ENCODE measurements around the gene DLGAP4.

The DLGAP4 gene

DNA sequence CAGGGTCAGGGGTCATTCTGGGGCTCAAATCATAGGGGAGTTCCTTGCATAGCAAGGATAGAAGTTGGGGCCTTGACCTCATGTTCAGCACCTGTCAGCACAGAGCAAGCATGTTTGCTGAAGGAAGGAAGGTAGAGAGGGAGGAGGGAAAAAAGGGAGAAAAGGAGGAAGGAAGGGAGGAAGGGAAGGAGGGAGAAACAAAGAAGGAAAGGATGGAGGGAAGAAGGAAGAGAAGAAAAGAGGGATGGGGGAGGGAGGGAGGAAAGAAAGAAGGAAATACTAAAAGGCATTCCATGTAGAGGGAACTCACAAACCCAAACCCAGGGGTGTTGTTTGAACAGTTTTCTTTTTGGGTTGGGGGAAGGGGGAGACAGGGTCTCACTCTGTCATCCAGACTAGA lies 80.1 kb downstream of the DLGAP4 start:
- no peak for DNase-seq

DNA sequence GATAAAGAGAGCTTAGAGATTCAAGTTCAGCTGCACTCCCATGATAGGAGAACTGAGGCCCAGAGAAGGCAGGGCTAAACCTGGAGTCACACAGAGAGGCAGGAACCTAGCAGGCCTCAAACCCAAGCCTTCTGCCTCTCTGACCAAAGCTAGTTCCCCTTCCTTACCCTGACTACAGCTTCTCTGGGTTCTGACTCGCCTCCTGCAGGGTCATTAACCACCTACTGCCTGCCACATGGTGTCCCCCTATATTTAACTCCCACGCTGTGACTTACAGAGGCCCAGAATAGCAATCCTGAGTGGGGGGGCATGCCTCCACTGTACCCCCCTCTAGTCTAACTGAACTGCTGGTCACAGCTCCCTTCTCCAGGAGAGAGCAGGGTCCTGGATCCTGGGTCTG lies 84.1 kb downstream of the DLGAP4 start:
- no peak for DNase-seq

DNA sequence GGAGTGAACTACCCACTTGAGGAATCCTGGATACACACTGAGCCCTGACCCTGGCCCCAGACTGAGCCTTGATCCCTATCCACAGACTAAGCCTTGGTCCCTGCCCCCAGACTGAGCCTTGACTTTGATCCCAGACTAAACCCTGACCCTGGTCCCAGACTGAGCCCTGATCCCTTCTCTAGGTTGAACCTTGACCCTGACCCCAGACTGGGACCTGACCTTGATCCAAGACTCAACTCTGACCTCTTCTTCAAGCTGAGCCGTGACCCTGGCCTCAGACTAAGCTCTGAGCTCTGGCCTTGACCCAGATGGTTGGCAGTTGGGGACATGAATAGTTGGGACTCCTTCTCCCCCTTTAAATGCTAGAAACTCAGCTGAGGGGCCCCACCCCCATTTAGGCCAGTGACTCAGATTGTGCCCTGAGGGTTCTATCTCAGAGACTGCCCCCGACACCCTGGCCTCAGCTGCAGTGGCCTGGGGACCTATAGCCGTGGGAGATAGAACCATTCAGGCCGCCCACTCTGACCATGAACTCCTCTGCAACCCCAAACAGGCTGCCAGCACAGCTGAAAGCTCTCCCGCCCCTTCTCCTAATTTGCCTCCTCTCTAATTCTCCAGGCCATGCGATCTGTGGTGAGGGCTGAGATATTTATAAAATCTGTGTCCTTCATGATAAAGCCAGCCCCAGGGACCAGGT lies 84.7 kb downstream of the DLGAP4 start:
- no peak for DNase-seq

DNA sequence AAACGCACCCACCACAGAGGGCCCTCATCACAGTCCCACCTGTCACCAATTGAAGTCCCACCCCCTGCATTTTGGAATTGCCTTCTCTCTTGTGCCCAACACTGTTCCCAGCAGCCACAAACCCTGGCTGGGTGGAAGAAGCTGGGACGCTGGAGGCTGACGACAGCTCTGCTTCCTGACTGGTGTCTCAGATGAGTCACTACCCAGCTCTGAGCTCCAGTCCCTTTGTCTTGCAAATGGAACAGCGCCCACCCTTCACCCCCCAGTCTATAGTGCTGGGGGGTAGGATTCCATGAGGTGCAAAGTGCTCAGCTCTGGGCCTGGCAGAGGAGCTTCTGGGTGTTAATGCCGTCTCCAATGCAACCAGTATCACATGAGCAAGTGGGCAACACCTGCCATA lies 85.3 kb downstream of the DLGAP4 start:
- DNase-seq, result no peak

DNA sequence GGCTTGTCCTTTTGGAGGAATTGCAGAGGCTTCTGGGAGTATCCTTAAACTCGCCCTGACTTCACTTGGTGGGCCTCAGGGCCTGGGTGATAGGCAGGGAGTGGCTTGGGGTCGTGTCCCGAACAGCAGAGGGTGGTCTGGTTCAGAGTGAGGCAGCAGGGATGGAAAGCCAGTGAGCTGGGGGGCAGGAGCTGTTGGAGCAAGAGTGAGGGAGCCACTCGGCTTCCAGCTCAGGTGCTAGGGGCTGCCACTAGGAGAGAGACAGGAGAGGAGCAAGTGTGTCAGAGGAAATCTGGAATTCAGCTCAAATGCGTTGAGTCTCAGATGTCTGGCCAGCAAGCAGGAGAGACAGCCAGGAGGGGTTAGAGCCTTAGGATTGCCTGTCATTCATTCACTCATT lies 85.8 kb downstream of the DLGAP4 start:
- DNase-seq, result no peak

DNA sequence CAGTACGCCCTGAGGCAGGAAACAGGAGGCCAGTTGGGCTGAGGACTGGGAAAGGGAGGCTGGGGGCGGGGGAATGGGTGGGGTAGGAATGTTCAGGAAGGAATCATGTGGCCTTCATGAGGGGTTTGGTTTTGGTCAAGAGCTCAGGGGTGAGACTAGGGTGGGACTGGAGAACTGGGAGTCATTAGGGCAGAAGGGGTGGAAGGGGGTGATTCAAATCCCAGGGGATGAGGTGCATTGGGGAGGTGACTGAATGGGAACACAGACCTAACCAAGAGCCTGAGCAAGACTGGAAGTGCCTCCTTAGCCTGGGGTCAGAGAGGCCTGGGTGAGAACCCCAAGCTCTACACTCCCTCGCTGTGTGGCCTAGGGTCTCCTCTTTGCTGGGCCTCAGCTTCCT lies 86.8 kb downstream of the DLGAP4 start:
- no peak for DNase-seq

DNA sequence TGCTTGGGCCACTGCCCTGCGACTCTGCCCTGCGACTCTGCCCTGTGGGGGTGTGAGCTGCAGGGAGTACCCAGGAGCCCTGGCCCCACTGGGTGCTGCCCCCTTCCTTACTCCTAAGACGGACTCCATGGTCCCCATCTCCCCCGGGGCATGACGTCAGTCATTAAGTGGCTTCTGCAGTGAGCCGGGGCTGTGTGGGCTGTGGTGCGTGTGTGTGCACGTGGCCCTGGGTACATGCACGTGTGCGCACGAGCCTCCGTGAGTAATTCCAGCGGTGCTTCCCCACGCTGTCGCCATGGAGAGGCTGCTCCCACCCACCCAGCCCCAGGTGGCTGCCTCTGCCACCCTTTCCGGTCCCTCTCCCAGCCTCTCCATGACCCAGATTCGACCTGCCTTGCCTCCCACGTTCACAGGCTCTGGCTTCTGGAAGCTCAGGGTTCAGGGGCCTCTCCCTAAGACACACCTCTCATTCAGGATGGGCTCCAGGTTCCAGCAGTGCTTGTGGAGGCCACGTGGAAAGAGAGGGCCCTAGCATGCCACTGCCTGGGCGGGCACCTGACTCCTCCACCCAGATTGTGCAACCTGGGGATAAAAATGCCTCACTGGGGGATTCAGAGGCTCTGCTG lies 88.3 kb downstream of the DLGAP4 start:
- DNase-seq, result no peak

DNA sequence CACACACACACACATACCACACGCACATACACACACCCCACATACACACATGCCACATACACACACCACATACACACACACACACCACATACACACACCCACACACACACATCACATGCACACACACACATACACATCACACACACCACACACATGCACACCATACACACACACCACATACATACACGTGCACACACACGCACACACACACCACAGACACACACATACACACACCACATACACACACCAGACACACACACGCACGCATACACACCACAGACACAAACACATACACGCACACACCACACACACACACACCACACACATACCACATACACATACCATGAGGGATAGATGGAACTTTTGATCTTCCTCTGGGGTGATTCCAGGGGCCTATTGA lies 90.2 kb downstream of the DLGAP4 start:
- no peak for DNase-seq

DNA sequence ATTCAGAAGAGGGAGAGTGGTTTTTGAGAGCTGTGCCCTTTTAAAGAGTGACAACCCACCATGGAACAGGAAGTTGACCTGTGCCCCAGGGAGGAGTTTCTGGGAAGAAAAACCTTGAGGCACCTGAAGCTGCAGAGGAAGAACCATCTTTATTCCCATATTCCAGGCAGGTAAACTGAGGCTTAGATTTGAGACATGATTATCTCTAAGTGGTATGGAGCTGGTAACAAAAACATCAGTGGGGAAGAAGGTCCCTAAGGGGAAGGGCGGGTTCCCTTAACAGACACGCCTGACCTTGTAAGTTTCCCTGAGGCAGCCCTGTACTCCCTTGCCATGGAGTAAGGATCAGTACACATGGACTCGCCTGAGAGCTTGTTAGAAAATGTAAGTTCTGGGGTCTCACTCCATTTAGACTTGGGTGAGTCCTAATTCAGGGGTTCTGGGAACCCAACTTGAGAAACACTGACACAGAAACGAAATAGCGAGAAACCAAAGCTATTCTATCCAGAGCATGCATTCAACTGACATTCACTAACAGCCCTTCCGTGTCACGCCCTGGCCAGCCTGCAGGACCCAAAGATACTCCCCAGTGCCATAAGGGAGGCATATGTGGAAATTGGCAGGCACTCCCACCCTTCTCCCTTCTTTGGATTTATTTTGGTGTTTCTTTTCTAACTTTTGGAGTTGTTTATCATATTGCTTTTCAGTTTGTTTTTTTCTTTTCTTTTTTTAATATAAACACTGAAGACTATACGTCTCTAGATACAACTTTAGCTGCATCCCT lies 90.9 kb downstream of the DLGAP4 start:
- DNase-seq, result no peak

DNA sequence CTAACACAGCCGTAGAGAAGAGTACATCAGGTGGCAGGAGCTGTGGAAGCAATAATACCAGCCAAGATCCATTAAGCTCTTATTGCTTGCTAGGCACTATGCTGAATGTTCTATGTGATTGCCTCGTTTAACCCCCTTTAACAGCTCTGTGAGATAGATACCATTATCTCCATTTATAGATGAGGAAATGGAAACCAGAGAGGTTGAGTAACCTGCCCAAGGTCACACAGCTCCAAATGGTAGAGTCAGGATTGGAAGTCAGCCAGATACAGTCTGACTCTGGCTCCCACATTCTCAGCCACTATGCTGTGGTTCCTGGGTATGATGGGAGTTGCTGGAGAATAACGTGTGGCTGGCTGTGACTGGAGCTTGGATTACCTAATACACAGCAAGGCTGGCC lies 92.4 kb downstream of the DLGAP4 start:
- DNase-seq, result no peak

DNA sequence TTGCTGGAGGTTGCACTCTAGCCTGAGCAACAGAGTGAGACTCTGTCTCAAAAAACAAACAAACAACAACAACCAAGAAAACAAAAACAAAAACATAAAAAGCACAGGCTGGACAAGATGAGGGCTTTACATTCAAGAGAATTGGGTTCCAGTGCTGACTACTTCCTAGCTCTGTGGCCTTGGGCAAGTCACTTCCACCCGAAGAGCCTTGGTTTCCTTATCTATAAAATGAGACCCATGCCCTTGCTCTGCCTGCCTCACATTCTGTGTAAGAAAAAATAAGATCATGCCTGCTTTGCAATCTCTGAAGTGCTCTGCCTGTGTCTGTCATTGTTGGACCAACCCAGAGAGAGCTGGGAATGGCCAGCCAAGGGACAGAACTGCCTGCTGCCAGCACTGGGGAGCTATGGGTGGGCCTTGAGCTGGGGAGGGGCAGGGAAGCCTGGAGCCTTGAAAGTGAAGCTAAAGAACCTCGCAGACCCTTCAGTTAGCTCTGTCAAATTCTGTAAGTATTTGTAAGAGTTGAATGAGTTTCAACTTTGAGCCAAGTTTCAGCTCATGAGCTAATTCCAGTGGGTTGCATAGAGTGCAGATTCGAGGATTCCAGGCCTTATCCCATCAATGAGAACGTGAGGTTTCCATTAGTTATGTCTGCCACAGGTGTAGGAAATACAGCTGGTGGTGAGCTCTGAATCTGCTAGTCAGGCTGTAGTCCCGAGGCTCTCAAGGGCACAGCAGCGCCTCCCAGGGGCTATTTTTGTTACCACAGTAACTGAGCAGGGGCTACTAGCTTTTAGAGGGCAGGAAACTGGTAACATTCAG lies 93.2 kb downstream of the DLGAP4 start:
- no peak for DNase-seq

DNA sequence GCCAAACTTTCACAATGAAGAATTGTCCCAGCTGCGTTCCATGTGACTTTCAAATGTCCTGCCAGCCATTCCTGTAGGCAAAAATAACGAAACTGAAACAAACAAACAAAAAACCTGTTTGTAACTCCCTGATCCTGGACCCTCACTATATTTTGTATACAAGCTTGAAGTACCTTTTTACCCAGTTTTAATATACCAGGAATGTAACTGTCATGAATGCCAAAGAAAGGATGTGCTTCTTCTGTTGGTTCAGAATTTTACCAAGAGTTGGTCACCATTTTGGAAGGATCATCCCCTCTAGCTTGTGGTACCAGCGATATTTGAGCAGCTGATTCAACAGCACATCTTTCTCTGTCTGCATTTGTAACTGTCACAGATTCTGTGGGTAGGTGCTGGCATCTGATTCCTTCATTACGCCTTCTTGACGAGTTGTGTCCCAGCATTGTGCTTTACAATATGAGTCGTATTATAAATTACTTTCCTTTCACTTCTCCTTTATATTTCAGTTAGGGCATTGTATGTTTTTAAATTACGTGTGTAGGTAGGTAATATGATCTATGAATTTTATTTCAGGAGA lies 93.9 kb downstream of the DLGAP4 start:
- no peak for DNase-seq

DNA sequence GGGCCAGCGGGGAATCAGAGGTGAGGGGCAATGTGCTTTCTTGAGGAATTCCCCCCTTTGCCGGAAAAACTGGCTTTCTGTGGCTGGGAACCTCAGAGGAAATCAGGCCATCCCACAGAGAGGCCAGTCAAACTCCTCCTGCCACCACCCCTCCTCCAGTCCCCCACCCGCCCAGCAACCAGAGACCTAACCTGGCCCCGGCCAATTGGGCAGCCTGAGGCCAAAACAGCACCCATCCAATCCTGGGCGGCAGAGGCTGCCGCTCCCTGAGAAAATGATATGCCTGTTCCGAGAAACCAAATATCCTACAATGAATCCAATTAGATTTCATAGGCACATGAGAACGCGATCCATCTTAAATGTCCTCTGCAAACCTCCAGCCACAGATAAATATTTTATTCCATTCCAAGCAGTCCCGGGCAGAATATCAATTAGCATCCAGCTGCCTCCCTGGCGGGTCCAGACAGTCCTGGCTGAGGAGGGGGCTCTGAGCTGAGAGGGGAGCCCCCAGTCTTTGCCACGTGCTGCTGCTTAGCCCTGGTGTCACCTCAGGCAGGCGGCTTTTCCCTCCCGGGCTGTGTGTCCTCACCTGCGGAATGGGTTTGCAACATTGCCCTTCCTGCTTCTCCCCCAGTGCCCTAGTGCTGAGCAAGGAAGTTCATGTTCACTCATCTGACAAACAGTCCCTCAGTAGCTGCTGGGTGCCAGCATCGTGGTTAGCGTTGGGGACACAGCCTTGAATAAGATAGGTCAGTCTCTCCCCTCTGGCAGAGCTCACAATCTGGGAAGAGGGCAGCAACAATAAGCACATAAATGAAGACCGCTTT lies 95.0 kb downstream of the DLGAP4 start:
- no peak for DNase-seq

DNA sequence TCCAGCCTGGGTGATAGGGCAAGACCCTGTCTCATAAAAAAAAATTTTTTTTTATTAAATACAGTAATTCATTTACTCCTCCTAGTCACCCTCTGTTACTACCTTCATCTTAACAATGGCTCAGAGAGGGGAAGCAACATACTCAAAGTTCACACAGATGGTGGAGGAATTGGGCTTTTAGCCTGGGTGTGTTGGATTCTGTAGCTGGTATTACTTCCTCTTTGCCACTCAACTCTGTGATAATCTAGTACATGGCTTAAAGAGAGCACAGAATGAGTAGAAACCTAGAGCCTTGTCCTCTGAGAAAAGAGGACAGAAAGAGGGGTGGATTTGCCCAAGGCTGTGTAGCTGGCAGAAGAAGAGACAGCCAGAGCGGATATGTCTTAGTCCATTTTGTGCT lies 96.6 kb downstream of the DLGAP4 start:
- no peak for DNase-seq

DNA sequence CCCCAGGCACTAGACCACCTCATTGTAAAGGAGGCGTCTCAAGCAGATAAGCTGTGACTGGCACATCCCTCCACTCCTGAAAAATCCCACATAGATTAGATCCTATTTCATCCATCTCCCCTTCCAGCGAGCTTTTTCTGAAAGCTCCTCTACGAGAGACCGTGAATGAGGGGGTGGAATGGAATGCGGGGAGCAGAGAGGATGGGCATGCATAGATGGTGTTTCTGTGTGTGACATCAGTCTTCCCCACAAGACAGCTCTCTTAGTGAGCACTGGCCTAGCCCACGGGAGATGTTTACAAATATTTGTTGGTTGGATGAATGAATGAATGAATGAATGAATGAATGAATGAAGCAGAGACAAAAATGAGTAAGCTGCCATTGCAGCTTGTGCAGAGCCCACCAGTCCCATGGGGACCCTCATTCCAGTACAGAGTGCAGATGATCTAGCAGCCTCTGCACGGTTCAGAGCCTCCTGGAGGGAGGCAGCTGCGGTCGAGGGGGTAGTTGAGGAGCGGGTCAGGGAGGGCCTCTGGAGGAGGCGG lies 98.4 kb downstream of the DLGAP4 start:
- DNase-seq, result no peak

DNA sequence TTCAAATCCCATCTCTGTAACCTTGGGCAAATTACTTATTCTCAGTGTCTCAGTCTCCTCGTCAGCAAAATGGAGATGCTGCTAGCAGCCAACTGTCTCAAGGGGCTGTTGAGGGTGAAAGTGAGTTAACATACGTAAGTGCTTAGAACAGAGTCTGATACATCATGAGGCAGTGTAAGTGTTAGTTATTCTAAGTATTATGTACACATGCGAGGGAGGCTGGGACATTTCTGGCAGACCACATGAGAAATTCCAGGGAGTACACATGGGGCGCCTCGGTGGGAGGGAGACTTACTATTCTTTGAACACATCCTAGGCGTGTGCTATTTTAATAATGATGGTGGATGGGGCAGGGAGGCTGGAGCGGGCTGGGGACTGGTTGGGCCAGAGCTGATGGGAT lies 99.1 kb downstream of the DLGAP4 start:
- no peak for DNase-seq

DNA sequence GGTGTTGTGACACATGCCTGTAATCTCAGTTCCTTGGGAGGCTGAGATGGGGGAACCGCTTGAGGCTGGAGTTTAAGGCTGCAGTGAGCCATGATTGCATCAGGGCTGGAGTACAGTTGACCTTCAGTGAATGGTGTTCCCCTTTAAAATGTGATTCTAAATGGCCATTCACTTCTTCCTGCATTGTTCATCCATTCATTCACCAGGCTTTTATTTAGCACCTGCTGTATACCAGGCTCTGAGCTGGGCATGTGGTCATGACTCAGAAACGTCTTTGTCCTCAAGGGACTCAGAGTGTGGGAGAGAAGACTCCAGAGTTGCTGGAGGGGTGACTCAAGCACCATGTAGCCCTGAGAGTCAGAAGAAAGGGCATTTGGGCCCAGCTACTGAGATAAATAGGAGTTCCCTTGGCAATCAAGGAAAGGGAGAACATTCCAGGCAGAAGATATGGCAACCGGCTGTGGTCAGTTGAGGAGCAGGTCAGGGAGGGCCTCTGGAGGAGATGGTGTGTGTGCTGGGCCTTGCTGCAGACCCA lies 101.1 kb downstream of the DLGAP4 start:
- DNase-seq, result no peak

DNA sequence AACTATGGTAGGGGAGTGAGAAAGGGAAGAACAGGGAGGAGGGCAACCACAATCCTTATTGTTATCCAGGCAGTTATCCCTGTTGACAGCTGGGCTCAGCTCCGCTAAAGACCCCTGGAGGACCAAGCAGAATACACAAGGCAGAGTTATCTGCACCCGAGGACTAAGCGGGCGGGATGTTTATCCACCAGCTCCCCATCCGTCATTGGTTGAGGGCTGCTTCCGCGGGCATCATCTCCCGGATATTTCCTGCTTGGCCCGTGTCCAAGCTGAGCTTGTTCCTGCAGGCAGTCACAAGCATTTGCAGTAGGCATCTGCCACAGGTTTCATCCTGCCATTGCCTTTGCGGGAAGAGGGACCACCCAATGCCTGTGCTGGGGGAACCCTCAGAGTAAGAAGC lies 102.1 kb downstream of the DLGAP4 start:
- DNase-seq, result no peak

DNA sequence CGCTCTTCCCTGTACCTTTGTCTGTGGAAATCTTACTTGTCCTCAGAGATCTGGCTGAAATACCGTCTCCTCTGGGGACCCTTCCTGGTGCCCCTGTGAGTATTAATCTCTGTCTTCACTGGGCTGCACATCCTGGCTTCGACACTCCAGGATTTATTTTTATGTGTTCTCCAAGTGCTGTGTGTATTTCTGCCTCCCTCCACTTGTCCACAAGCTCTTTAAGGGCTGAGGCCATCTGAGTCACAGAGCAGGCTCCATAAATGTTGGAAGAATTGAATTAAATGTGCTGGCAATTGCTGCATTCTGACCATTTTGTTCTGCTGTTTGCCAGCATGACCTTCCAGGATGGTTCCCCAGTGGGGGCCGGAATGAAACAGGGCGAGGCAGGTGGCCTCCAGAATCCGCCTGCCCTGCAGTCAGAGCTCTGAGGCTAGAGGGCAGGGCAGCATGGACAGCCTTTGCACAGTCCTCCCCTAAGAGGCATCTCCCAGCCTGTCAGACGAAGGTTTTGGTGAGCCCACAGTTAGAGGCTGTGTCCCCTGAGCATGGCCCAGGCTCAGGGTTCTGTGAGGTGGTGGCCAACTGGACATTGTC lies 105.8 kb downstream of the DLGAP4 start:
- DNase-seq, result no peak

DNA sequence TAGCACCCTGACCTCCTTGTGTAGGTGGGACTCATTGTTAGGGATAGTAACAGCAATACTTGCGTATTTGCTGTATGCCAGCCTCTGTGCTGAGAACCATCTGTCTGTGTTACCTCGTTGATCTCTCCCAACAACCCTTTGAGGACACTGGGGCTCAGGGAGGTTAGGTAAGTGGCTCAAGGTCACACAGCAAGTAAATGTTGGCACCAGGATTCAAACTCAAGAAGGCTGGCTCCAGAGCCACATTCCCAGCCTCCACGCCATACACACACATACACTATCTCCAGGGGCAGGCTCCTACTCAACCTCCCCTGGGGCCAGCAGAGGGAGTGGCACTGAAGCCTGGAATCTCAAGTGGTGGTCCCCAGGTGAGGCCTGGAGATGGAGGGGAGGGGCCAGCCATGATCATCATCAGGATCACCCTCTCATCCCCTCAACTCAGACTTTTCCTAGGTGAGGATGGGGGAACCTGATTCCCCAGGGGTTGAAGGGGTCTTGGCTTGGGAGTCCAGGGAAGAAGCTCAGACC lies 109.4 kb downstream of the DLGAP4 start:
- no peak for DNase-seq

DNA sequence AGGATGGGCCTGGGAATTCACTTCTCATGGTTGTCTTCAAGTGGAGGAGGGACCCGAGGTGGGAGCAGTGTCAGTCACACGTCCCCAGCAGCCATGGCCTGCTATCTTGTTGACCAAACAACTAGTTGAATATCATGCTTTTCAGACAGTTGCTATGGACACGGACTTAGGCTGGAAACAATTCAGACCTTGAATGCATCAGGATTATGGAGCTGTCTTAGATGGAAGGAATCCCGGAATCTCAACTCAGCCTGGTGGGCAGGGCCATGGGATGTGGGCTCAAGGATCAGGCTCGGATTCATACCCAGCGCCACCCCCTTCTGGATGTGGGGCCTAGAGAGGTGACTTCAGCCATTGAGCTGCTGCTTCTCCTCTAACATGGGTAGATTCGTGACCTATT lies 112.6 kb downstream of the DLGAP4 start:
- no peak for DNase-seq
